ENCODE results near the gene COMMD1.

GRCh38 chr2:62163834-62164233 lies 258.4 kb downstream of the COMMD1 start:
- no peak for TF ChIP-seq TAF1 (IDR thresholded peaks at IDR 0.05; ENCODE audit: borderline replicate concordance, low read depth, low read length)
- TF ChIP-seq POLR2A (IDR thresholded peaks at IDR 0.05; ENCODE audit: low read depth, low read length): no peak
- TF ChIP-seq POLR2AphosphoS5 (IDR thresholded peaks at IDR 0.05; ENCODE audit: low read depth, low read length): no peak

Measured in GM12892 (cell line).